Natural killer cell (primary cell): ENCODE data around the gene SLC46A1. TPM values are rescaled to one million over a fixed set of nuclear protein-coding genes. Genes with fewer than 3 reads are reported as not detected.

Experiments used
- ATAC-seq, 3 donors: fragments of 150-1000 bp in 2 of 3; fragments of 200-7000 bp in 1 of 3; cut with Tn5 transposase; 1 replicate in 1 of 3; 2 replicates in 2 of 3; pipeline ENCODE4 v1.10.0; 2021; ENCODE audit warnings: mild to moderate bottlenecking in 2 of 3, moderate library complexity in 2 of 3
- DNase-seq, 2 donors: peaks; one replicate each; pipeline versions ENCODE4 v3.0.0 to v3.0.0-alpha.2; 2013 to 2021; ENCODE audit warnings: mixed read lengths in 1 of 2
- H3K27ac ChIP-seq: one replicate; pipeline ENCODE4 v1.5.1; 2013; ENCODE audit warnings: mild to moderate bottlenecking, low read length
- H3K27me3 ChIP-seq: one replicate; pipeline ENCODE4 v1.6.1; 2013; ENCODE audit warnings: low read length; ENCODE audit not compliant: control insufficient read depth, insufficient read depth
- H3K36me3 ChIP-seq: one replicate; pipeline ENCODE4 v1.6.1; 2013; ENCODE audit warnings: low read length; ENCODE audit not compliant: control insufficient read depth, insufficient read depth
- H3K4me1 ChIP-seq: one replicate; pipeline ENCODE4 v1.6.1; 2013; ENCODE audit warnings: low read length; ENCODE audit not compliant: control insufficient read depth, insufficient read depth
- H3K4me3 ChIP-seq: one replicate; pipeline ENCODE4 v1.5.1; 2013; ENCODE audit warnings: low read length
- H3K9me3 ChIP-seq: one replicate; pipeline ENCODE4 v1.6.1; 2013; ENCODE audit warnings: low read length; ENCODE audit not compliant: control insufficient read depth, insufficient read depth
- H3K27ac Mint-ChIP-seq, 2 donors: one replicate each; pipeline ENCODE4 v1.8.0; 2022; ENCODE audit warnings: mild to moderate bottlenecking in 2 of 2, mixed read lengths in 2 of 2, moderate library complexity in 1 of 2
- H3K27me3 Mint-ChIP-seq, 2 donors: one replicate each; pipeline ENCODE4 v1.8.0; 2022; ENCODE audit warnings: low read depth in 2 of 2, mixed read lengths in 2 of 2
- H3K36me3 Mint-ChIP-seq: one replicate; pipeline ENCODE4 v1.8.0; 2022; ENCODE audit warnings: mixed read lengths
- H3K4me1 Mint-ChIP-seq, 2 donors: one replicate each; pipeline ENCODE4 v1.8.0; 2022; ENCODE audit warnings: mixed read lengths in 2 of 2
- H3K4me3 Mint-ChIP-seq: one replicate; pipeline ENCODE4 v1.8.0; 2022; ENCODE audit warnings: mild to moderate bottlenecking, moderate library complexity, mixed read lengths
- H3K9me3 Mint-ChIP-seq, 2 donors: one replicate each; pipeline ENCODE4 v1.8.0; 2022; ENCODE audit warnings: mixed read lengths in 2 of 2
- WGBS: methylation state at CpG from one replicate; pipeline ENCODE4 v1.1.7; 2013; ENCODE audit warnings: missing lambda C conversion rate; ENCODE audit not compliant: insufficient coverage; 5-methylcytosine and 5-hydroxymethylcytosine counted together
- intact Hi-C: fragments of 100-400 bp; cut with micrococcal nuclease; formaldehyde crosslinking; loops from one replicate; pipeline ENCODE4 v1.14.2; 2022
- total RNA-seq, 4 donors: library from RNA; stranded (reverse); fragments of 120-200 nt in 1 of 4; gene quantifications; one replicate each; pipeline versions ENCODE4 v1.2.3 to v1.2.4, GENCODE V29; 2013 to 2022
- TF ChIP-seq, protein P1 (sequence below): fragments of 200-600 bp; IDR thresholded peaks from one replicate; pipeline ENCODE4 v1.8.0; 2022; ENCODE audit warnings: antibody characterized with exemption

SLC46A1 gene
- total RNA-seq, 3 donors from 2014 or later (not counting 1 experiment from before 2014, with no cell fraction given) = 0.54 to 0.84 (median 0.55) TPM

DNA sequence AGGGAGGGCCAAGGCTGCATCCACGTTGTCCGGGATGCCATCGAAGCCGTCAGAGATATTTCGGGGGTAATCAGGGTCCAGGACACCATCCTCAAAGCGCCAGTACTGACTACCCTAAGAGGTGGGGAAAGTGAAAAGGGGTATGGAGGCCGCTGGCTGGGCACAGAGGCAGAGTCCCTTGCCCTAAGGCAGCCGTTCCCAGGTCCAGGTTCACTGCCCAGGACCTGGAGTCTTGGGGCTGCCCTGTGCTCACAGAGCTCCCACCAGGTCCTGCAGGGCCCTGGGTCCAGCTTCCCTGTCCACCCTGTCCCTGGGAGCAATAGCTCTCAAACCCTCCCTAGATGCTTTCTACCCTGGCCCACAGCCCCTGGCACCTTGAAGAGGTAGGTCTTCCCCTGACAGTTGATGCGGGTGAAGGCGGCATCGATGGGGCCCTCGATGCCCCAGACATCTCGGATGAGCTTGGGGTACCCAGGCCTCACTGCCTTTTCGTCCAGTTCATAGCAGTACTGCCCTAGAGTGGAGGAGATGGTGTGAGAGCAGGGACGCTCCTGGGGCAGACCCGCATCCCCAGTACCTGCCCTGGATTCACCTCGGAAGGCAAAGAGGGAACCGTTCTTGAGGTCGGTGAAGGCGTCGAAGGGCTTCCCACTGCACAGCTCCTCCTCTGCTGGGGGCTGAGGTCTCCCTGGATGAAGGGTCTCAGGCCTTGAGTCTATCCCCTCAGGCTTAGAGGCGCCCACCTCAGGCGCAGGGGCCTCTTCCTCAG lies 36.9 kb downstream of the SLC46A1 start:
- peak overlapping the region; percentile 31 for H3K4me3 Mint-ChIP-seq
- ATAC-seq (no peak), DNase-seq (no peak)
- intact Hi-C loops = no loop called here
- no peaks in the 10 kb centered on the region for H3K27me3 Mint-ChIP-seq
- H3K4me1 Mint-ChIP-seq = peaks cover 10 to 23% of the 10 kb centered on the region in 2 donors
- 93% methylated on average over 23 of the region's 23 CpGs for WGBS
- H3K4me3 ChIP-seq = no peak overlapping the region
- H3K36me3 Mint-ChIP-seq = no peaks in the 10 kb centered on the region
- no peaks in the 10 kb centered on the region for H3K9me3 ChIP-seq
- no peaks in the 10 kb centered on the region for H3K9me3 Mint-ChIP-seq
- H3K27ac ChIP-seq = no peak overlapping the region
- H3K27me3 ChIP-seq = no peaks in the 10 kb centered on the region
- peaks cover 23% of the 10 kb centered on the region for H3K4me1 ChIP-seq
- H3K36me3 ChIP-seq = peaks cover 2% of the 10 kb centered on the region
- TF ChIP-seq, protein P1, sequence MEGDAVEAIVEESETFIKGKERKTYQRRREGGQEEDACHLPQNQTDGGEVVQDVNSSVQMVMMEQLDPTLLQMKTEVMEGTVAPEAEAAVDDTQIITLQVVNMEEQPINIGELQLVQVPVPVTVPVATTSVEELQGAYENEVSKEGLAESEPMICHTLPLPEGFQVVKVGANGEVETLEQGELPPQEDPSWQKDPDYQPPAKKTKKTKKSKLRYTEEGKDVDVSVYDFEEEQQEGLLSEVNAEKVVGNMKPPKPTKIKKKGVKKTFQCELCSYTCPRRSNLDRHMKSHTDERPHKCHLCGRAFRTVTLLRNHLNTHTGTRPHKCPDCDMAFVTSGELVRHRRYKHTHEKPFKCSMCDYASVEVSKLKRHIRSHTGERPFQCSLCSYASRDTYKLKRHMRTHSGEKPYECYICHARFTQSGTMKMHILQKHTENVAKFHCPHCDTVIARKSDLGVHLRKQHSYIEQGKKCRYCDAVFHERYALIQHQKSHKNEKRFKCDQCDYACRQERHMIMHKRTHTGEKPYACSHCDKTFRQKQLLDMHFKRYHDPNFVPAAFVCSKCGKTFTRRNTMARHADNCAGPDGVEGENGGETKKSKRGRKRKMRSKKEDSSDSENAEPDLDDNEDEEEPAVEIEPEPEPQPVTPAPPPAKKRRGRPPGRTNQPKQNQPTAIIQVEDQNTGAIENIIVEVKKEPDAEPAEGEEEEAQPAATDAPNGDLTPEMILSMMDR = no peak
- H3K27ac Mint-ChIP-seq = peak overlapping the region; percentile 34 to 93

DNA sequence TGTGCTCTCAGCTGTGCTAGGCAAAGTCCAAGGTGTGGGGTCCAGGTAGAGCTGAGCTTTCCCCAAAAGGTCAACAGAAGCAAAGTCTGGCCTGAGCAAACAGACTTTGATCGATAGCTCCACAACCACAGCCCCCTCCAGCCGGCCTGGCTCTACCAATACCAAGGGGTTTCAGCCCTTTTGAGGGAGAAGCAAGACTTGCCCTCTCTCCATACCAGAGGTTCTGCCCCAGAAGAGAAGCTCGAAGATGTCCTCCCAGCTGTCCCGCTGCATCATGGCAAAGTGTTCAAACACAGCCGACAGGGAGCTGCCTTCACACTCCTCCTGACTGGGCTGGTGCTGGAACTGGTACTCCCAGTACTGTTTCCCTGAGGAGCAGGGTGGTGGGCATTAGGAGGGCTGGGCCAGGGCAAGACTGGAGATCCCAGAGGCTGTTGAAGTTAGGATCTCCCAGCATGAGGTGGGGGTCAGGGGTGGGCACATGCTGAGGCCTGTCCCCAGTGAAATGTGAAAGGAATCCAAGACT lies 37.6 kb downstream of the SLC46A1 start:
- ATAC-seq (no peak), DNase-seq (no peak)
- Mint-ChIP-seq H3K4me3 (no peak overlapping the region), H3K9me3 (no peaks in the 10 kb centered on the region), H3K27me3 (no peaks in the 10 kb centered on the region), H3K4me1 (peaks cover 7 to 20% of the 10 kb centered on the region in 2 donors), H3K36me3 (no peaks in the 10 kb centered on the region), H3K27ac (no peak overlapping the region)
- no peak overlapping the region for H3K27ac ChIP-seq
- H3K36me3 ChIP-seq = peaks cover 6% of the 10 kb centered on the region
- H3K27me3 ChIP-seq = no peaks in the 10 kb centered on the region
- WGBS = 92% methylated on average over 5 of the region's 5 CpGs
- intact Hi-C loops = no loop called here
- no peaks in the 10 kb centered on the region for H3K9me3 ChIP-seq
- peaks cover 20% of the 10 kb centered on the region for H3K4me1 ChIP-seq
- TF ChIP-seq, protein P1 = no peak
- no peak overlapping the region for H3K4me3 ChIP-seq

DNA sequence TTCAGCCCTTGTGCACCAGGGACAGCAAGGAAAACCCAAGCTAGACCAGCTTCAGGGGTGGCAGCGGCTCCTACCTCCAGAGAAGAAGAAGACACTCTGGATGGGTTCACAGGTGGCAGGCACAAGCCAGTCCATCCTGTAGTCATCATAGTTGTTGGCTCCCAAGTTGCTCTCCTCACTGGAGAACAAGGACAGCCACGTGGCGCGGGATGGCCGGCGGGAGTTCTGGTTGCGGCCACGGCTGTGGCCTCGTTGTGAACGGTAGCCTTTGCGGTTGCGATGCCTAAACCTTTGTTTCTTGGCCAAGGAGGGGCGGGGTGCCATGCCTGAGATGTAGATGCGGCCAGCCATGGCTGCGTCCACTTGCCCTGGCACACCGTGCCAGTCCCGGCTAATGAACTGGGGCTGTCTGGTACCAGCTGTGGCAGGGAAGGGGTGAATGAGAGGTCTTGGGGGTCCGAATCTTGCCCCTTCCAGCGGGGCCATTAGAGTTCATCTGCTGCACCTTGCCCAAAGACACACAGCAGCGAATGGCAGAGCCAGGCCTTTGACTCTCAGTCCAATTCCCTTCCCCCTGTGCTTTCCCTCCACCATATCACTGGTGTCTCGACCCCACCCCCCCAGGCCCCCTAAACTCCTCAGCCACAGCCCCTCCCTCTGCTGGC lies 38.2 kb downstream of the SLC46A1 start:
- Mint-ChIP-seq H3K4me3 (no peak overlapping the region), H3K27ac (no peak overlapping the region), H3K4me1 (peaks cover 1 to 15% of the 10 kb centered on the region in 2 donors), H3K27me3 (no peaks in the 10 kb centered on the region), H3K9me3 (no peaks in the 10 kb centered on the region), H3K36me3 (no peaks in the 10 kb centered on the region)
- intact Hi-C loops = no loop called here
- DNase-seq (no peak), ATAC-seq (no peak)
- Histone ChIP-seq H3K4me1 (peaks cover 15% of the 10 kb centered on the region), H3K27me3 (no peaks in the 10 kb centered on the region), H3K36me3 (peaks cover 10% of the 10 kb centered on the region), H3K9me3 (no peaks in the 10 kb centered on the region), H3K27ac (no peak overlapping the region), H3K4me3 (no peak overlapping the region)
- WGBS = 94% methylated on average over 21 of the region's 21 CpGs
- TF ChIP-seq, protein P1 = no peak
